Neural cell (in vitro differentiated cells): Measurements from ENCODE around the gene NCS1. TPM values are rescaled to one million over a fixed set of nuclear protein-coding genes. Genes with fewer than 3 reads are reported as not detected.
A peak's percentile ranks its signal among the peaks of the same experiment; 100 is the strongest.

Experiments used
- H2AFZ ChIP-seq: fragments of 200-600, 300-800 bp; sonication (generic), shearing (Covaris generic); 2 replicates; pipeline ENCODE4 v1.6.0; 2014; ENCODE audit warnings: low read depth, mild to moderate bottlenecking, antibody characterized with exemption, low read length, moderate library complexity
- H3F3A ChIP-seq: fragments of 200-600 bp; shearing (Covaris generic); 2 replicates; pipeline ENCODE4 v1.6.1; 2016; ENCODE audit warnings: mild to moderate bottlenecking, moderate library complexity, mixed read lengths, antibody characterized with exemption, low read length; ENCODE audit not compliant: insufficient read depth, poor library complexity, severe bottlenecking
- H3K27ac ChIP-seq: fragments of 200-600, 300-800 bp; sonication (generic), shearing (Covaris generic); 2 replicates; pipeline ENCODE4 v1.5.1; 2014; ENCODE audit warnings: mild to moderate bottlenecking, low read length, moderate library complexity
- H3K27me3 ChIP-seq: fragments of 300-800, 200-600 bp; sonication (generic), shearing (Covaris generic); 2 replicates; pipeline ENCODE4 v1.6.0; 2014; ENCODE audit warnings: mild to moderate bottlenecking, low read depth, low read length, moderate library complexity; ENCODE audit not compliant: insufficient read depth
- H3K36me3 ChIP-seq: fragments of 300-800, 200-600 bp; sonication (generic), shearing (Covaris generic); 2 replicates; pipeline ENCODE4 v1.5.1; 2014; ENCODE audit warnings: mild to moderate bottlenecking, antibody characterized with exemption, low read length, moderate library complexity; ENCODE audit not compliant: insufficient read depth
- H3K4me2 ChIP-seq: fragments of 300-800, 200-600 bp; sonication (generic), shearing (Covaris generic); 2 replicates; pipeline ENCODE4 v1.6.0; 2014; ENCODE audit warnings: mild to moderate bottlenecking, low read length
- H3K4me3 ChIP-seq: fragments of 300-800, 200-600 bp; sonication (generic), shearing (Covaris generic); 2 replicates; pipeline ENCODE4 v1.5.1; 2014; ENCODE audit warnings: mild to moderate bottlenecking, low read length, moderate library complexity
- H3K79me2 ChIP-seq: fragments of 200-600 bp; shearing (Covaris generic); replicated peaks from 2 replicates; pipeline ENCODE4 v1.6.0; 2014; ENCODE audit warnings: mild to moderate bottlenecking, low read length, moderate library complexity; ENCODE audit not compliant: insufficient read depth
- H3K9ac ChIP-seq: fragments of 300-800, 200-600 bp; sonication (generic), shearing (Covaris generic); 2 replicates; pipeline ENCODE4 v1.6.1; 2016; ENCODE audit warnings: mild to moderate bottlenecking, low read length, mixed read lengths
- H3K9me2 ChIP-seq: fragments of 200-600 bp; shearing (Covaris generic); 2 replicates; pipeline ENCODE4 v1.6.1; 2016; ENCODE audit warnings: mild to moderate bottlenecking, low read length, mixed read lengths; ENCODE audit not compliant: insufficient read depth
- H3K9me3 ChIP-seq: fragments of 200-600, 300-800 bp; sonication (generic), shearing (Covaris generic); 2 replicates; pipeline ENCODE4 v1.6.1; 2016; ENCODE audit warnings: mild to moderate bottlenecking, mixed run types, low read length, moderate library complexity, mixed read lengths
- H4K20me1 ChIP-seq: fragments of 200-600 bp; shearing (Covaris generic); 2 replicates; pipeline ENCODE4 v1.6.1; 2016; ENCODE audit warnings: mild to moderate bottlenecking, mixed run types; ENCODE audit not compliant: insufficient read depth
- EP300 ChIP-seq: fragments of 450-650 bp; conservative IDR thresholded peaks from 2 replicates; pipeline ENCODE4 v1.6.1; 2014; ENCODE audit warnings: antibody characterized with exemption, mild to moderate bottlenecking, moderate library complexity; ENCODE audit not compliant: poor library complexity, severe bottlenecking
- EZH2 ChIP-seq: fragments of 200-600, 300-800 bp; shearing (Covaris generic), sonication (generic); IDR thresholded peaks from 2 replicates; pipeline ENCODE4 v1.6.1; 2014; ENCODE audit warnings: antibody characterized with exemption, low read length, borderline replicate concordance, mild to moderate bottlenecking; ENCODE audit not compliant: insufficient read depth, poor library complexity, severe bottlenecking
- MXI1 ChIP-seq: fragments of 450-650 bp; conservative IDR thresholded peaks from 2 replicates; pipeline ENCODE4 v1.6.1; 2014; ENCODE audit warnings: antibody characterized with exemption, mild to moderate bottlenecking; ENCODE audit not compliant: poor library complexity, severe bottlenecking
- POLR2AphosphoS5 ChIP-seq: IDR thresholded peaks from 2 replicates; pipeline ENCODE4 v1.6.1; 2012
- RAD21 ChIP-seq: fragments of 450-650 bp; conservative IDR thresholded peaks from 2 replicates; pipeline ENCODE4 v1.6.1; 2014; ENCODE audit warnings: antibody characterized with exemption, mild to moderate bottlenecking, moderate library complexity
- SMC3 ChIP-seq: fragments of 450-650 bp; conservative IDR thresholded peaks from 2 replicates; pipeline ENCODE4 v1.6.1; 2014; ENCODE audit warnings: antibody characterized with exemption, mild to moderate bottlenecking, moderate library complexity; ENCODE audit not compliant: poor library complexity
- TAF1 ChIP-seq: IDR thresholded peaks from 2 replicates; pipeline ENCODE4 v1.6.1; 2012; ENCODE audit warnings: low read depth
- polyA plus RNA-seq: library from polyadenylated mRNA; depleted of rRNA; stranded (reverse); fragments of >200 nt; gene quantifications from 2 replicates; pipeline ENCODE4 v1.2.3, GENCODE V29; 2014
- TF ChIP-seq, protein P1 (sequence below): IDR thresholded peaks from 2 replicates; pipeline ENCODE4 v1.6.1; 2012; ENCODE audit warnings: borderline replicate concordance
- TF ChIP-seq, protein P2 (sequence below): fragments of 450-650 bp; IDR thresholded peaks from 2 replicates; pipeline ENCODE4 v1.5.1; 2014; ENCODE audit warnings: antibody characterized with exemption, mild to moderate bottlenecking, moderate library complexity; ENCODE audit not compliant: poor library complexity, severe bottlenecking

Gene NCS1
- polyA plus RNA-seq, 1 donor from 2014 or later, result 73.3 TPM

DNA sequence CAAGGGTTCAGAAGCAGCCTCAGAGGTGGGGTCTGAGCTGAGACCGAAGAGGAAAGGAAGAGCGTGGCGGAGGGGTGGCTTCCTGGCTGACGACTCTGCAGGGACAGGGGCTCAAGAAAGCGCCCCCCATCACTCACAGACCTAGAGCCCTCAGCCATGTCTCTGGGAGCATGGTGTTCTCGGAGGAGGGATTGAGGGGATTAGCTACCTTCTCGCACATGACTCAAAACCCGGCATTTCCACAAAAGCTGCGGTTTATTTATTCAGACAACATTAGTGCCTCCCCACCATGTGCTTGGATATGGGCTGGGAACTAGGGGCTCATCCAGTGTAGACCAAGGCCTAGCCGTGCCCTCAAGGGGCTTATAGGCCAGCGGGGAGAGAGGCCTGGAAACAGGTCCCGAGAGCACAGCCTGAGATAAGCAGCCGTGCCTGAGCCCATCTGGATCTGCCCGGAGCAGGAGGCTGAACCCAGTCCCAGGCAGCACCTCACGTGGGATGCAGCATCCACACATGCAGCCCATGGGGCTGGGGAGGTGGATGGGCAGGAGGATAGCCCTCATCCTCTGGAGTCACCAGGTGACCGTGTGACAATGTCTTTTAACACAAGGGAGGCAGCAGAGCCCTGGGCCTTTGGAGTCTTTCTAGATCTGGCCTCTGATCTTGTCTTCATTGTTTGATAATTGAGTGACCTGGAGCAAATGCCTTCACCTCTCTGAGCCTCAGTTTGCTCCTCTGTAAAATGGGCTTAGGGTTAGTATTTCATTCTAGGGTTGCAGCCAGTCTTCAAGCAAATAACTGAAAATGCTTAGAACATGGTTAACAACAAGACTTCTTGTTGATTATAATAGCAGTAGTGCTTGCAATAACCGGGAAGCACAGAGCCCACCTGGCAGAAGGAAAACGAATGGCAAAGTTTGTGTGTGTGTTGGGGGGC is 92.5 kb downstream of the NCS1 start:
- Histone ChIP-seq H3K27ac (no peak overlapping the region), H3K9me3 (no peaks in the 10 kb centered on the region)

DNA sequence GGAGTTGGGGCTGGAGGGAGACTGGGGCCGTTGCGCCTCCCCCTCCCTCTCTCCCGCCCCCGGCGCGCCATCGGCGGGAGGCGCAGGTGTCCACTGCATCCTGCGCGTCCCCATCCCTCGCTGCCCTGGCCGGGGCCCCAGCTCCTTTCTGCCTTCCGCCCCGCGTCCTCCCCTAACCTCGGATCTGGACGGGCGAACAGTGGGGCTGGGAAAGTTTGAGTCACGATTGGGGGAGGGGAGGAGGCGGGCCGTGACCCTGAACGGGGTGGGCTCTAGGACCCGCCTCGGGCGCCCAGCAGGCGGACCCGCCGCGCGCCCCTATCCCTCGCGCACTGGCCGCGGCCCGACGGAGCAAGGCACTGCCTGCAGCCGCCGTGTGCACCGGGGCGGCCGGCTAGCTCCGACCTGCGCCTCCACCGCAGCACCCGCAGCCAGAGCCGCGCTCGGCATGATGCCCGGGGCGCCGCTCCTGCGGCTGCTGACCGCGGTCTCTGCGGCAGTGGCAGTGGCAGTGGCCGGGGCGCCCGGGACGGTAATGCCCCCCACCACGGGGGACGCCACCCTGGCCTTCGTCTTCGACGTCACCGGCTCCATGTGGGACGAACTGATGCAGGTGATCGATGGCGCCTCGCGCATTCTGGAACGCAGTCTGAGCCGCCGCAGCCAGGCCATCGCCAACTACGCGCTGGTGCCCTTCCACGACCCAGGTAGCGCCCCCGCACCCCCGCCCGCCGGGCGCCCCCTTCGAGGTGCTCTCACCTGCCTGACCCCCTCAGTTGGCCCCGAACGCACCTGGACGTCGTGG is 93.4 kb downstream of the NCS1 start, which contains the start of gene HMCN2:
Gene HMCN2 (plus strand): TSS at position 330 of the 805 bp plus-strand sequence. CDS start 119 bp downstream, at position 449.
- no peaks in the 10 kb centered on the region for H3K36me3 ChIP-seq
- H3K9me3 ChIP-seq, result no peaks in the 10 kb centered on the region
- H3K4me3 ChIP-seq, result peak within 1 kb of the TSS; percentile 64
- no peak within 1 kb of the TSS for H2AFZ ChIP-seq
- H3K79me2 ChIP-seq, result no peaks in the 10 kb centered on the region
- TF ChIP-seq RAD21 (no peak), POLR2AphosphoS5 (no peak), MXI1 (peak; percentile 28)
- peak within 1 kb of the TSS; percentile 23 for H3K9ac ChIP-seq
- peaks cover 44% of the 10 kb centered on the region for H3K27me3 ChIP-seq
- H3K4me2 ChIP-seq, result peak within 1 kb of the TSS; percentile 39
- H4K20me1 ChIP-seq, result no peaks in the 10 kb centered on the region
- H3F3A ChIP-seq, result no peaks in the 10 kb centered on the region
- H3K27ac ChIP-seq, result no peak within 1 kb of the TSS
- no peaks in the 10 kb centered on the region for H3K9me2 ChIP-seq

More for the DNA sequence above, 92.5 kb downstream of the NCS1 start:
- Histone ChIP-seq H3K27me3 (peaks cover 44% of the 10 kb centered on the region), H2AFZ (no peak overlapping the region), H4K20me1 (no peaks in the 10 kb centered on the region), H3K4me3 (peak overlapping the region; percentile 64), H3K79me2 (no peaks in the 10 kb centered on the region), H3F3A (no peaks in the 10 kb centered on the region), H3K4me2 (no peak overlapping the region), H3K9ac (no peak overlapping the region), H3K9me2 (no peaks in the 10 kb centered on the region), H3K36me3 (no peaks in the 10 kb centered on the region)
- TF ChIP-seq POLR2AphosphoS5 (no peak), EP300 (no peak), MXI1 (no peak), EZH2 (no peak), TAF1 (no peak), RAD21 (no peak), SMC3 (no peak)
- TF ChIP-seq, protein P1, sequence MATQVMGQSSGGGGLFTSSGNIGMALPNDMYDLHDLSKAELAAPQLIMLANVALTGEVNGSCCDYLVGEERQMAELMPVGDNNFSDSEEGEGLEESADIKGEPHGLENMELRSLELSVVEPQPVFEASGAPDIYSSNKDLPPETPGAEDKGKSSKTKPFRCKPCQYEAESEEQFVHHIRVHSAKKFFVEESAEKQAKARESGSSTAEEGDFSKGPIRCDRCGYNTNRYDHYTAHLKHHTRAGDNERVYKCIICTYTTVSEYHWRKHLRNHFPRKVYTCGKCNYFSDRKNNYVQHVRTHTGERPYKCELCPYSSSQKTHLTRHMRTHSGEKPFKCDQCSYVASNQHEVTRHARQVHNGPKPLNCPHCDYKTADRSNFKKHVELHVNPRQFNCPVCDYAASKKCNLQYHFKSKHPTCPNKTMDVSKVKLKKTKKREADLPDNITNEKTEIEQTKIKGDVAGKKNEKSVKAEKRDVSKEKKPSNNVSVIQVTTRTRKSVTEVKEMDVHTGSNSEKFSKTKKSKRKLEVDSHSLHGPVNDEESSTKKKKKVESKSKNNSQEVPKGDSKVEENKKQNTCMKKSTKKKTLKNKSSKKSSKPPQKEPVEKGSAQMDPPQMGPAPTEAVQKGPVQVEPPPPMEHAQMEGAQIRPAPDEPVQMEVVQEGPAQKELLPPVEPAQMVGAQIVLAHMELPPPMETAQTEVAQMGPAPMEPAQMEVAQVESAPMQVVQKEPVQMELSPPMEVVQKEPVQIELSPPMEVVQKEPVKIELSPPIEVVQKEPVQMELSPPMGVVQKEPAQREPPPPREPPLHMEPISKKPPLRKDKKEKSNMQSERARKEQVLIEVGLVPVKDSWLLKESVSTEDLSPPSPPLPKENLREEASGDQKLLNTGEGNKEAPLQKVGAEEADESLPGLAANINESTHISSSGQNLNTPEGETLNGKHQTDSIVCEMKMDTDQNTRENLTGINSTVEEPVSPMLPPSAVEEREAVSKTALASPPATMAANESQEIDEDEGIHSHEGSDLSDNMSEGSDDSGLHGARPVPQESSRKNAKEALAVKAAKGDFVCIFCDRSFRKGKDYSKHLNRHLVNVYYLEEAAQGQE, result no peak
- TF ChIP-seq, protein P2, sequence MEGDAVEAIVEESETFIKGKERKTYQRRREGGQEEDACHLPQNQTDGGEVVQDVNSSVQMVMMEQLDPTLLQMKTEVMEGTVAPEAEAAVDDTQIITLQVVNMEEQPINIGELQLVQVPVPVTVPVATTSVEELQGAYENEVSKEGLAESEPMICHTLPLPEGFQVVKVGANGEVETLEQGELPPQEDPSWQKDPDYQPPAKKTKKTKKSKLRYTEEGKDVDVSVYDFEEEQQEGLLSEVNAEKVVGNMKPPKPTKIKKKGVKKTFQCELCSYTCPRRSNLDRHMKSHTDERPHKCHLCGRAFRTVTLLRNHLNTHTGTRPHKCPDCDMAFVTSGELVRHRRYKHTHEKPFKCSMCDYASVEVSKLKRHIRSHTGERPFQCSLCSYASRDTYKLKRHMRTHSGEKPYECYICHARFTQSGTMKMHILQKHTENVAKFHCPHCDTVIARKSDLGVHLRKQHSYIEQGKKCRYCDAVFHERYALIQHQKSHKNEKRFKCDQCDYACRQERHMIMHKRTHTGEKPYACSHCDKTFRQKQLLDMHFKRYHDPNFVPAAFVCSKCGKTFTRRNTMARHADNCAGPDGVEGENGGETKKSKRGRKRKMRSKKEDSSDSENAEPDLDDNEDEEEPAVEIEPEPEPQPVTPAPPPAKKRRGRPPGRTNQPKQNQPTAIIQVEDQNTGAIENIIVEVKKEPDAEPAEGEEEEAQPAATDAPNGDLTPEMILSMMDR, result no peak
